Measurements from ENCODE around the gene SLC7A11. TPM values are rescaled to one million over a fixed set of nuclear protein-coding genes. Genes with fewer than 3 reads are reported as not detected.
"Not testable (repeated sequence)": the region's sequence is repeated elsewhere in the genome, so short reads cannot be mapped to it uniquely, and the experiment has no call there.

Gene SLC7A11
- total and polyA plus RNA-seq, 12 donors = 0.03 to 6.5 (median 0.10) TPM; not detected in 1

DNA sequence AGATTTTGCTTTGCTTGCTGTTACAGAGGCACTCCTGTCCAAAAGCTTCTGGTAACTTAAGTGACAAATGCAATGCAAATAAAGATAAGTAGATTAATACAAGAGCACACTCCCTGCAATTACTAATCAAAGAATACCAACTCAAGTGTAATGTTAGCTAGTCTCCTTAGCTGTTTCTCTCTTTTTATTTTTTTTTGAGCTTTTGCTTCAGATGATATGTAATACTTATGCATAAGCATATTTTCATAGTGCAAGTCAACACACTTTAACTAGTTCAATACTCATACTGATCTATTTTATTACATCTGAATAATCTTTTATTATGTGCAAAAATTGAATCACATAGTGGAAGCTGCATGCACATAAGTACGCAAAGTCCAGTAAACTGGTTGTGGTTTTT is 2.7 kb downstream of the SLC7A11 start:
- no peak overlapping the region for H3K4me3 ChIP-seq
- no peak for TF ChIP-seq POLR2A (IDR thresholded peaks at IDR 0.05)
- TF ChIP-seq, protein P1, sequence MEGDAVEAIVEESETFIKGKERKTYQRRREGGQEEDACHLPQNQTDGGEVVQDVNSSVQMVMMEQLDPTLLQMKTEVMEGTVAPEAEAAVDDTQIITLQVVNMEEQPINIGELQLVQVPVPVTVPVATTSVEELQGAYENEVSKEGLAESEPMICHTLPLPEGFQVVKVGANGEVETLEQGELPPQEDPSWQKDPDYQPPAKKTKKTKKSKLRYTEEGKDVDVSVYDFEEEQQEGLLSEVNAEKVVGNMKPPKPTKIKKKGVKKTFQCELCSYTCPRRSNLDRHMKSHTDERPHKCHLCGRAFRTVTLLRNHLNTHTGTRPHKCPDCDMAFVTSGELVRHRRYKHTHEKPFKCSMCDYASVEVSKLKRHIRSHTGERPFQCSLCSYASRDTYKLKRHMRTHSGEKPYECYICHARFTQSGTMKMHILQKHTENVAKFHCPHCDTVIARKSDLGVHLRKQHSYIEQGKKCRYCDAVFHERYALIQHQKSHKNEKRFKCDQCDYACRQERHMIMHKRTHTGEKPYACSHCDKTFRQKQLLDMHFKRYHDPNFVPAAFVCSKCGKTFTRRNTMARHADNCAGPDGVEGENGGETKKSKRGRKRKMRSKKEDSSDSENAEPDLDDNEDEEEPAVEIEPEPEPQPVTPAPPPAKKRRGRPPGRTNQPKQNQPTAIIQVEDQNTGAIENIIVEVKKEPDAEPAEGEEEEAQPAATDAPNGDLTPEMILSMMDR (IDR thresholded peaks at IDR 0.05) = no peak
- H3K27ac ChIP-seq = no peak overlapping the region
- no peaks in the 10 kb centered on the region for H3K27me3 ChIP-seq
- H3K9me3 ChIP-seq (replicated peaks in 1 of 3) = no peaks in the 10 kb centered on the region
- intact Hi-C loops (cut with DNase I) = no loop called here
- WGBS, 4 donors = 0% methylated on average over 1 of the region's 1 CpG
- no peaks in the 10 kb centered on the region for H3K36me3 ChIP-seq (replicated peaks in 1 of 2)
- DNase-seq = no peak
- H3K4me1 ChIP-seq (replicated peaks in 1 of 2) = peaks cover 0 to 18% of the 10 kb centered on the region in 2 donors

DNA sequence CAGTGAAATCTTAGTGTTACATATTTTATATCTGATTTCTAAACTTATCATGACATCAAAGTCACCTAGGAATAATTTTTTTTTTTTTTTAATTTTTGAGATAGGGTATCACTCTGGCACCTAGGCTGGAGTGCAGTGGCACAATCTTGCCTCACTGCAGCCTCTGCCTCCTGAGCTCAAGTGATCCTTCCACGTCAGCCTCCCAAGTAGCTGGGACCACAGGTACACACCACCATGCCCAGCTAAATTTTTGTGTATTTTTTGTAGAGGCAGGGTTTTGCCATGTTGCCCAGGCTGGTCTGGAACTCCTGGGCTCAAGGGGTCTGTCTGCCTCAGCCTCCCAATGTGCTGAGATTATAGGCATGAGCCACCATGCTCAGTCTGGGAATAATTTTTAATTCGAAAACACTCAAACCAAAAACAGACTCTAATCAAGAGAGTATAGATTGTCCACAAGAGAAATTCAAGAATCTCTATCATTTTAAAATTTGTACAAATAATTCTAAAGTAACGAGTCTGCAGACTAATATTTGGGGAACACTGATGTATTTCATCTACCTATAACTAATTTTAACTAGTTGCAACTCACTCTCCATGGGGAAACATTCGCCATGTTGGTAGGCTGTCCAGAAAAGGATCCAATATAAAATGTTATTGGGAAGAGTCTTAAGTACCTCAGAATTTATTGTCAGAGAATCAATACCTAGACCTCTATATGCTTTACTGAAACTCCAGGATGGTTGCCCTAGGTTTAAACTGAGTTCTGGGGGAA is 3.4 kb downstream of the SLC7A11 start:
- Histone ChIP-seq H3K27me3 (no peaks in the 10 kb centered on the region), H3K36me3 (replicated peaks in 1 of 2) (no peaks in the 10 kb centered on the region), H3K27ac (no peak overlapping the region), H3K4me3 (no peak overlapping the region), H3K9me3 (replicated peaks in 1 of 3) (no peaks in the 10 kb centered on the region), H3K4me1 (replicated peaks in 1 of 2) (peaks cover 0 to 18% of the 10 kb centered on the region in 2 donors)
- WGBS, 4 donors = 69 to 91% (median 88%) methylated on average over 4 of the region's 4 CpGs
- intact Hi-C loops (cut with DNase I) = no loop called here
- no peak for DNase-seq
- TF ChIP-seq, protein P1 (IDR thresholded peaks at IDR 0.05) = no peak
- no peak for TF ChIP-seq POLR2A (IDR thresholded peaks at IDR 0.05)

DNA sequence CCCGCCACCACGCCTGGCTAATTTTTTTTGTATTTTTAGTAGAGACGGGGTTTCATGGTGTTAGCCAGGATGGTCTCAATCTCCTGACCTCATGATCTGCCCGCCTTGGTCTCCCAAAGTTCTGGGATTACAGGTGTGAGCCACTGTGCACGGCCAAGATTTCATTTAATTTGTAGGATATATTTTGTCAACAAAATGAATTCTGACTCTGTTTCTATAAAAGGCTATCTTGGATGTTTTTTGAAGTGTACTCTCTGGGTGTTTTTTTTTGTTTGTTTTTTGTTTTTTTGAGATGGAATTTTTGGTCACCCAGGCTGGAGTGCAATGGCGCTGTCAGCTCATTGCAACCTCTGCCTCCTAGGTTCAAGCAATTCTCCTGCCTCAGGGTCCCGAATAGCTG is 5.0 kb downstream of the SLC7A11 start:
- H3K4me1 ChIP-seq (replicated peaks in 1 of 2) = peaks cover 0 to 10% of the 10 kb centered on the region in 2 donors
- H3K27me3 ChIP-seq; intact Hi-C loops (cut with DNase I); H3K9me3 ChIP-seq (replicated peaks in 1 of 3); DNase-seq; H3K36me3 ChIP-seq (replicated peaks in 1 of 2); H3K27ac ChIP-seq; H3K4me3 ChIP-seq: not testable (repeated sequence)
- WGBS, 4 donors = 92 to 94% (median 94%) methylated on average over 7 of the region's 7 CpGs

DNA sequence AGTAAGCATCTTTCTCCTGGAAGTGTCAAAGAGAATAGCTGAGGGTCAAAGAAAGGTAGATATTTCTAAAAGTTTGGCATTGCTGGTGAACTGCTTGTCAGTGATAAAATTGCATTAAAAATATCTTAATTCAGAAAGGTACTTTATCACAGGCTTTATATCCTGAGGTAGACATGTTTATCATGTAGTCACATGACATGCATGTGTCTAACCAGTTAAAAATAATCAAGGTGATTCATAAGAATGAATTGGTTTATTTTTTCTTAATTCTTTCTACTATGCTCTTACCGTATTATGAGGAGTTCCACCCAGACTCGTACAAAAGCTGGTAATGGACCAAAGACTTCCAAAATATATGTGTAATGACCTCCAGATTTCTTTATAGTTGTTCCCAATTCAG is 6.1 kb downstream of the SLC7A11 start:
- intact Hi-C loops (cut with DNase I) = no loop called here
- Histone ChIP-seq H3K27ac (no peak overlapping the region), H3K36me3 (replicated peaks in 1 of 2) (no peaks in the 10 kb centered on the region), H3K9me3 (replicated peaks in 1 of 3) (no peaks in the 10 kb centered on the region), H3K27me3 (no peaks in the 10 kb centered on the region), H3K4me1 (replicated peaks in 1 of 2) (peaks cover 0 to 5% of the 10 kb centered on the region in 2 donors), H3K4me3 (no peak overlapping the region)
- no peak for TF ChIP-seq POLR2A (IDR thresholded peaks at IDR 0.05)
- TF ChIP-seq, protein P1 (IDR thresholded peaks at IDR 0.05) = no peak
- WGBS, 4 donors = 80 to 85% (median 84%) methylated on average over 2 of the region's 2 CpGs
- no peak for DNase-seq

DNA sequence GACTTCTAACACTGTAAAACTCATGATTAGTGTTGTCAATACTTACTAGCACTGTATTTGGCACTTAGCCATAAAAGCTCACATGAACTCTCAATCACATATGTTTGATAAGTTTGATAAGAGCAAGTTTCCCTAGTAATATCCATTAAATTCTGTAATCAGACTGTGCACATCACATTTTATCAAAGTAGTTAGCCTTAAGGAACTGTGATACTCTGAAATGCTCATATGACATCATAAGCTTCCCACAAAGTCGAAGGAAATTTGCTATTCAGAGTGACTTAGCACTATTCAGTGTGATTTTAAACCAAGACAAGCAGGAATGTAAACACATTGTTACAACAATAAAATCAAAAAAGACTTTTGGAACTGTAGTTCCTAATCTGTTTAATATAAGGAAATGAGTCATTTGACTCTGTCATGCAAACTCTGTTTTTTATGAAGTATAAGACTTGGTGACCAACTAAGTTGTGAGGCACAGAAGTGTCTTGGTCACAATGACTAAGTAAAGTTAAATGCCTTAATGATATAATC is 6.7 kb downstream of the SLC7A11 start:
- Histone ChIP-seq H3K36me3 (replicated peaks in 1 of 2) (no peaks in the 10 kb centered on the region), H3K4me1 (replicated peaks in 1 of 2) (peaks cover 0 to 5% of the 10 kb centered on the region in 2 donors), H3K27me3 (no peaks in the 10 kb centered on the region), H3K9me3 (replicated peaks in 1 of 3) (no peaks in the 10 kb centered on the region), H3K4me3 (no peak overlapping the region), H3K27ac (no peak overlapping the region)
- TF ChIP-seq, protein P1 (IDR thresholded peaks at IDR 0.05) = no peak
- no peak for TF ChIP-seq POLR2A (IDR thresholded peaks at IDR 0.05)
- intact Hi-C loops (cut with DNase I) = no loop called here
- 46 to 71% (median 62%) methylated on average over 1 of the region's 1 CpG for WGBS, 4 donors
- DNase-seq = no peak

Data from adrenal gland (tissue), 12 donors.